T-cell (primary cell): ENCODE results near the gene PRIMA1. TPM values are rescaled to one million over a fixed set of nuclear protein-coding genes. Genes with fewer than 3 reads are reported as not detected.

Experiments
- ATAC-seq, 4 experiments: fragments of 200-7000 bp in 3 of 4; fragments of 150-1000 bp in 1 of 4; cut with Tn5 transposase; replicated peaks in 1 of 4; 1 replicate in 3 of 4; 2 replicates in 1 of 4; pipeline ENCODE4 v1.10.0; 2021; ENCODE audit warnings: moderate library complexity in 3 of 4, mild to moderate bottlenecking in 2 of 4, moderate number of reproducible peaks in 1 of 4
- CTCF ChIA-PET, 2 donors: fragments of 300-600 bp; sonication (Branson Sonifier 250); formaldehyde crosslinking; loops; one replicate each; lab custom pipeline; 2022; ENCODE audit warnings: antibody characterized with exemption in 2 of 2; lab: Charles Lee
- POLR2A ChIA-PET, 2 donors: fragments of 300-600 bp; sonication (Branson Sonifier 250); formaldehyde crosslinking; loops; one replicate each; lab custom pipeline; 2022; ENCODE audit warnings: antibody characterized with exemption in 2 of 2; lab: Charles Lee
- DNase-seq, 35 experiments: peaks; one replicate each; pipeline versions ENCODE4 v3.0.0 to v3.0.0-alpha.2; 2013 to 2023
- H3K27ac ChIP-seq: one replicate; pipeline ENCODE4 v1.5.1; 2013; ENCODE audit warnings: low read length
- H3K27me3 ChIP-seq, 2 experiments: replicated peaks in 1 of 2; 1 replicate in 1 of 2; 2 replicates in 1 of 2; pipeline versions ENCODE4 v1.6.1 to v1.7.0; 2013; ENCODE audit warnings: low read length in 1 of 2, mixed read lengths in 1 of 2; ENCODE audit not compliant: control insufficient read depth in 2 of 2, insufficient read depth in 2 of 2; ENCODE audit errors: extremely low read depth in 1 of 2
- H3K36me3 ChIP-seq, 2 donors: 1 replicate in 1 of 2; 2 replicates in 1 of 2; pipeline versions ENCODE4 v1.6.1 to v1.7.0; 2013; ENCODE audit warnings: low read length in 1 of 2; ENCODE audit not compliant: control insufficient read depth in 2 of 2, insufficient read depth in 1 of 2; ENCODE audit errors: extremely low read depth in 1 of 2
- H3K4me1 ChIP-seq, 2 experiments: 1 replicate in 1 of 2; 2 replicates in 1 of 2; pipeline versions ENCODE4 v1.6.1 to v1.7.0; 2013; ENCODE audit warnings: low read length in 2 of 2, mixed read lengths in 1 of 2; ENCODE audit not compliant: insufficient read depth in 2 of 2, control insufficient read depth in 1 of 2; ENCODE audit errors: extremely low read depth in 1 of 2
- H3K4me3 ChIP-seq, 2 donors: 1 replicate in 1 of 2; 2 replicates in 1 of 2; pipeline versions ENCODE4 v1.5.1 to v1.7.0; 2013; ENCODE audit warnings: mild to moderate bottlenecking in 2 of 2, low read length in 1 of 2, moderate library complexity in 1 of 2; ENCODE audit not compliant: control insufficient read depth in 1 of 2; ENCODE audit errors: extremely low read depth in 1 of 2
- H3K9me3 ChIP-seq: 2 replicates; pipeline ENCODE4 v1.7.0; 2013
- H3K27ac Mint-ChIP-seq, 2 donors: one replicate each; pipeline ENCODE4 v1.8.0; 2020 to 2021; ENCODE audit warnings: mild to moderate bottlenecking in 2 of 2, mixed read lengths in 2 of 2
- H3K27me3 Mint-ChIP-seq, 2 donors: one replicate each; pipeline ENCODE4 v1.8.0; 2021 to 2022; ENCODE audit warnings: mixed read lengths in 2 of 2
- H3K36me3 Mint-ChIP-seq: one replicate; pipeline ENCODE4 v1.8.0; 2021; ENCODE audit warnings: mixed read lengths
- H3K4me1 Mint-ChIP-seq, 3 donors: one replicate each; pipeline ENCODE4 v1.8.0; 2020 to 2022; ENCODE audit warnings: mixed read lengths in 3 of 3, mild to moderate bottlenecking in 1 of 3
- H3K4me3 Mint-ChIP-seq, 3 donors: one replicate each; pipeline ENCODE4 v1.8.0; 2020 to 2022; ENCODE audit warnings: mild to moderate bottlenecking in 3 of 3, mixed read lengths in 3 of 3, moderate library complexity in 3 of 3
- H3K9me3 Mint-ChIP-seq, 3 donors: one replicate each; pipeline ENCODE4 v1.8.0; 2020 to 2022; ENCODE audit warnings: mixed read lengths in 3 of 3
- WGBS: methylation state at CpG from one replicate; pipeline ENCODE4 v1.1.5; 2013; ENCODE audit warnings: missing lambda C conversion rate; ENCODE audit not compliant: insufficient coverage; 5-methylcytosine and 5-hydroxymethylcytosine counted together
- total RNA-seq, 35 experiments: library from RNA in 6 of 35; stranded (reverse) in 6 of 35; fragments of 120-200 nt in 1 of 35; gene quantifications; one replicate each; pipeline versions ENCODE4 v1.2.1 to v1.2.4 and lab custom pipeline; 2013 to 2026

The PRIMA1 gene
- total RNA-seq, 5 donors from 2014 or later (not counting 1 experiment from before 2014, with no cell fraction given) = not detected

GRCh38 chr14:93732524-93732923 lies 55.8 kb downstream of the PRIMA1 start:
- ATAC-seq = no peak
- no peak overlapping the region for H3K27ac Mint-ChIP-seq
- Histone ChIP-seq H3K4me1 (no peaks in the 10 kb centered on the region), H3K27me3 (peaks cover 0 to 3% of the 10 kb centered on the region in 2 experiments), H3K27ac (no peak overlapping the region), H3K4me3 (no peak overlapping the region), H3K9me3 (no peaks in the 10 kb centered on the region), H3K36me3 (no peaks in the 10 kb centered on the region)
- ChIA-PET CTCF (interaction anchor here in 1 of 2 donors (1.0 kb wide), 1 partner anchor 15 kb away, joined by 3 read pairs; no protein-coding TSS in a partner anchor), POLR2A (no interaction called here)
- no peaks in the 10 kb centered on the region for H3K36me3 Mint-ChIP-seq
- DNase-seq = no peak
- H3K4me3 Mint-ChIP-seq = no peak overlapping the region
- no peaks in the 10 kb centered on the region for H3K9me3 Mint-ChIP-seq
- no peaks in the 10 kb centered on the region for H3K4me1 Mint-ChIP-seq
- peaks cover 6 to 8% of the 10 kb centered on the region in 2 donors for H3K27me3 Mint-ChIP-seq
- WGBS = 82% methylated on average over 10 of the region's 10 CpGs

GRCh38 chr14:93731753-93732152 lies 56.5 kb downstream of the PRIMA1 start:
- Histone ChIP-seq H3K36me3 (no peaks in the 10 kb centered on the region), H3K4me1 (no peaks in the 10 kb centered on the region), H3K4me3 (no peak overlapping the region), H3K9me3 (no peaks in the 10 kb centered on the region), H3K27me3 (peaks cover 0 to 2% of the 10 kb centered on the region in 2 experiments), H3K27ac (no peak overlapping the region)
- CTCF ChIA-PET = interaction anchor here in 1 of 2 donors (1.0 kb wide), 1 partner anchor 14 kb away, joined by 3 read pairs; no protein-coding TSS in a partner anchor
- no peaks in the 10 kb centered on the region for H3K9me3 Mint-ChIP-seq
- POLR2A ChIA-PET = no interaction called here
- H3K27me3 Mint-ChIP-seq = peaks cover 2 to 5% of the 10 kb centered on the region in 2 donors
- DNase-seq = no peak
- no peak overlapping the region for H3K4me3 Mint-ChIP-seq
- H3K4me1 Mint-ChIP-seq = no peaks in the 10 kb centered on the region
- 26% methylated on average over 5 of the region's 7 CpGs for WGBS
- ATAC-seq = no peak
- H3K36me3 Mint-ChIP-seq = no peaks in the 10 kb centered on the region
- no peak overlapping the region for H3K27ac Mint-ChIP-seq

- peaks cover 0 to 3% of the 10 kb centered on the region in 2 donors for H3K27me3 Mint-ChIP-seq
- no peaks in the 10 kb centered on the region for H3K4me1 Mint-ChIP-seq
- Histone ChIP-seq H3K36me3 (no peaks in the 10 kb centered on the region), H3K9me3 (no peaks in the 10 kb centered on the region), H3K4me3 (no peak overlapping the region), H3K27ac (no peak overlapping the region), H3K4me1 (no peaks in the 10 kb centered on the region), H3K27me3 (no peaks in the 10 kb centered on the region)
- H3K9me3 Mint-ChIP-seq = no peaks in the 10 kb centered on the region
- H3K4me3 Mint-ChIP-seq = no peak overlapping the region
- ChIA-PET CTCF (no interaction called here), POLR2A (no interaction called here)
- DNase-seq (no peak), ATAC-seq (no peak)
- no peak overlapping the region for H3K27ac Mint-ChIP-seq
- no CpG with 5 or more reads among the region's 10 CpGs for WGBS
- H3K36me3 Mint-ChIP-seq = no peaks in the 10 kb centered on the region
Measured at GRCh38 chr14:93729993-93730392, 58.3 kb downstream of the PRIMA1 start.

- Mint-ChIP-seq H3K36me3 (no peaks in the 10 kb centered on the region), H3K27ac (no peak overlapping the region), H3K9me3 (no peaks in the 10 kb centered on the region), H3K27me3 (peaks cover 0 to 3% of the 10 kb centered on the region in 2 donors), H3K4me1 (no peaks in the 10 kb centered on the region), H3K4me3 (no peak overlapping the region)
- Histone ChIP-seq H3K36me3 (no peaks in the 10 kb centered on the region), H3K27ac (no peak overlapping the region), H3K4me1 (no peaks in the 10 kb centered on the region), H3K27me3 (no peaks in the 10 kb centered on the region), H3K9me3 (no peaks in the 10 kb centered on the region), H3K4me3 (no peak overlapping the region)
- ChIA-PET POLR2A (no interaction called here), CTCF (no interaction called here)
- ATAC-seq = no peak
- no peak for DNase-seq
- WGBS = 91% methylated on average over 5 of the region's 8 CpGs
Measured at GRCh38 chr14:93728651-93729016, 59.7 kb downstream of the PRIMA1 start.

GRCh38 chr14:93727917-93728650 lies 60.2 kb downstream of the PRIMA1 start:
- no peaks in the 10 kb centered on the region for H3K9me3 Mint-ChIP-seq
- WGBS = 85% methylated on average over 15 of the region's 19 CpGs

GRCh38 chr14:93727039-93727740 lies 61.1 kb downstream of the PRIMA1 start:
- Histone ChIP-seq H3K4me1 (no peaks in the 10 kb centered on the region), H3K27me3 (no peaks in the 10 kb centered on the region), H3K9me3 (no peaks in the 10 kb centered on the region), H3K4me3 (no peak overlapping the region), H3K36me3 (no peaks in the 10 kb centered on the region), H3K27ac (no peak overlapping the region)
- WGBS = 74% methylated on average over 19 of the region's 23 CpGs
- Mint-ChIP-seq H3K36me3 (no peaks in the 10 kb centered on the region), H3K9me3 (no peaks in the 10 kb centered on the region), H3K4me3 (no peak overlapping the region), H3K4me1 (no peaks in the 10 kb centered on the region), H3K27ac (no peak overlapping the region), H3K27me3 (peaks cover 0 to 3% of the 10 kb centered on the region in 2 donors)
- no peak for ATAC-seq
- ChIA-PET POLR2A (no interaction called here), CTCF (no interaction called here)
- no peak for DNase-seq

More at GRCh38 chr14:93727917-93728650, 60.2 kb downstream of the PRIMA1 start:
- H3K27me3 Mint-ChIP-seq = peaks cover 0 to 3% of the 10 kb centered on the region in 2 donors
- Histone ChIP-seq H3K27me3 (no peaks in the 10 kb centered on the region), H3K9me3 (no peaks in the 10 kb centered on the region), H3K4me3 (no peak overlapping the region), H3K27ac (no peak overlapping the region), H3K4me1 (no peaks in the 10 kb centered on the region), H3K36me3 (no peaks in the 10 kb centered on the region)
- ChIA-PET CTCF (no interaction called here), POLR2A (no interaction called here)
- H3K27ac Mint-ChIP-seq = no peak overlapping the region
- no peaks in the 10 kb centered on the region for H3K36me3 Mint-ChIP-seq
- H3K4me3 Mint-ChIP-seq = no peak overlapping the region
- ATAC-seq = no peak
- no peak for DNase-seq
- H3K4me1 Mint-ChIP-seq = no peaks in the 10 kb centered on the region
